ENCODE measurements around the gene ANTXRL.

Gene ANTXRL

DNA sequence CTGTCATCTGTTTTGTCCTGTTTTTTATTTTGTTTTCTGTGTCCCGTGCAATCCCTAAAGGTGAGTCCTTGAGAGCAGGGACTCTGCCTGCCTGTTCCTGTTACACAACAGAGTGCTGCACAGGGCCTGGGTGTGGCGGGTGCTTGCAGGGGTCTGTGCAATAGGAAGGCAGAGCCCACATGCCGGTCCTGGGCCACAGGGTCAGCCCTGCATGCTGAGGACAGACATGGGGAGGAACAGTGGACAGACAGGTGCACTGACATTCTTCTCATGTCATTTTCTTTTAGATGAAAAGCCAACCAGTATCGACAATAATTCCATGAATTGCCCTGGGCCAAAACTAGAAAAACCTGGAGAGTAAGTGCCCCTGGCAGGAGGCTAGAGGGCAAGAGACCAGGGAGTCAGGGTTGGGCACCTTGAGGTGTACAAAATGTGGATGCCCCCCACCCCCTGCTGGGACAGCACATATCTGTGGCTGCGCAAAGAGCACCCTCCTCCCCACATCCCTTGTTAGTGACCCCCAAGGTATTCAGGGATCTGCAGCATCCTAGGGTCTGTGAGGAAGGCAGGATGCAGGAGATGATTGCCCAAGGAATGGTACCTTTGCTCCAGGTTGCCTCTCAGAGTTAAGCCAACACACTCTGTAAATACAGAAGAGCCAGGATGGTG, 19.9 kb downstream of the ANTXRL start:
- Histone ChIP-seq H3K36me3 (ENCODE audit: insufficient read depth, low read length) (no peaks in the 10 kb centered on the region), H3K27ac (ENCODE audit: low read length) (no peak overlapping the region), H3K79me2 (ENCODE audit: insufficient read depth, low read length) (no peaks in the 10 kb centered on the region), H2AFZ (ENCODE audit: low read depth, low read length) (no peak overlapping the region), H4K20me1 (ENCODE audit: insufficient read depth, low read length) (no peaks in the 10 kb centered on the region; the same call in 1 of the 2 replicates), H3K27me3 (ENCODE audit: insufficient read depth, low read length, poor library complexity) (peaks cover 3% of the 10 kb centered on the region), H3K4me1 (ENCODE audit: insufficient read depth, low read length) (no peaks in the 10 kb centered on the region), H3K4me3 (ENCODE audit: low read depth in 1 of 2, low read length in 2 of 2) (no peak overlapping the region), H3K4me2 (ENCODE audit: insufficient read depth, low read length) (no peak overlapping the region), H3K9ac (ENCODE audit: low read depth, low read length) (no peak overlapping the region), H3K9me3 (ENCODE audit: insufficient read depth, low read length, severe bottlenecking) (no peaks in the 10 kb centered on the region)
- ATAC-seq (ENCODE audit: insufficient read depth, low read depth) = no peak
- no peak for TF ChIP-seq EZH2 (IDR thresholded peaks at IDR 0.05; ENCODE audit: borderline replicate concordance, low read depth, low read length, severe bottlenecking)
- TF ChIP-seq, protein P1, sequence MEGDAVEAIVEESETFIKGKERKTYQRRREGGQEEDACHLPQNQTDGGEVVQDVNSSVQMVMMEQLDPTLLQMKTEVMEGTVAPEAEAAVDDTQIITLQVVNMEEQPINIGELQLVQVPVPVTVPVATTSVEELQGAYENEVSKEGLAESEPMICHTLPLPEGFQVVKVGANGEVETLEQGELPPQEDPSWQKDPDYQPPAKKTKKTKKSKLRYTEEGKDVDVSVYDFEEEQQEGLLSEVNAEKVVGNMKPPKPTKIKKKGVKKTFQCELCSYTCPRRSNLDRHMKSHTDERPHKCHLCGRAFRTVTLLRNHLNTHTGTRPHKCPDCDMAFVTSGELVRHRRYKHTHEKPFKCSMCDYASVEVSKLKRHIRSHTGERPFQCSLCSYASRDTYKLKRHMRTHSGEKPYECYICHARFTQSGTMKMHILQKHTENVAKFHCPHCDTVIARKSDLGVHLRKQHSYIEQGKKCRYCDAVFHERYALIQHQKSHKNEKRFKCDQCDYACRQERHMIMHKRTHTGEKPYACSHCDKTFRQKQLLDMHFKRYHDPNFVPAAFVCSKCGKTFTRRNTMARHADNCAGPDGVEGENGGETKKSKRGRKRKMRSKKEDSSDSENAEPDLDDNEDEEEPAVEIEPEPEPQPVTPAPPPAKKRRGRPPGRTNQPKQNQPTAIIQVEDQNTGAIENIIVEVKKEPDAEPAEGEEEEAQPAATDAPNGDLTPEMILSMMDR (IDR thresholded peaks at IDR 0.05; ENCODE audit: borderline replicate concordance, extremely low read depth, low read length, poor library complexity, severe bottlenecking) = no peak
- DNase-seq = no peak

DNA sequence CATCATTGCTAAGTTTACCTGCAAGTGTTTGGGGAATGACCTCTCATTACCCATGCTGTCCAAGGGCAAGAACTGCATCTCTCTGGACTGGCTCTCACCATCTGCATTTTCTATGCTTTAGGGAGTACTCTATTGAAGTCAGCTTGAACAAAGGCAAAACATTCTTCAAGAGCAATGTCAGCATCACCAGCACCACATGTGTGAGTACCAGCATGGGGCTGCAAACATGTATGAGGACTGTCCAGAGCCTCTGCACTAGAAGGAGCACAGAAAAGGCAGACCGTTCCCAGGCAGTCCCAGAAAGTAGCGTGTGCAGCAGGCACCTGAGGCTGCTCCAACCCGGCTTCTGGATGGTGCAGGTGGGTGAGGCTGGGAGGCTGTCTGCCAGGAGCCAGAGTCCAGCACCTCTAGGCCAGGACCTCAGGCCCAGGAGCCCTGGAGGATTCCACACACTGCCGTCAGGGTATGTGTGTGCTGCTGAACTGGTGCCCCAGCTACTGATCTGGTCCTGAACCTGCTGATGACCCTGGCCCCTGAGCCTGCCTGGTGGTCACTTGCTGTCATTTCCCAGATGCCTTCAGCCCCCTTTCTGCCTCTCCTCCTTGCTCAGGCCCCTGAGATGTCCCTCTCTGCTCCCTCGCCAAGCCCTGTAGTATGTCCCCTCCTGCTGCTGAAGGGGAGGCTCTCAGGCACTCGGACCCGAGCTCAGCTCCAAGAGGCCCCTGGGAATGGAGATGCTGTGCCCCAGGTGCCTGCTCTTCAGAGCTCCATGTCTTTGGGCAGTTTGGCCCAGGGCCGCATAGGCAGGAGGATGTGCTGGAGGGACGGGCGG, 20.7 kb downstream of the ANTXRL start:
- Histone ChIP-seq H3K4me3 (ENCODE audit: low read depth in 1 of 2, low read length in 2 of 2) (no peak overlapping the region), H3K27ac (ENCODE audit: low read length) (no peak overlapping the region), H3K36me3 (ENCODE audit: insufficient read depth, low read length) (no peaks in the 10 kb centered on the region), H3K9me3 (ENCODE audit: insufficient read depth, low read length, severe bottlenecking) (no peaks in the 10 kb centered on the region), H3K4me1 (ENCODE audit: insufficient read depth, low read length) (no peaks in the 10 kb centered on the region), H2AFZ (ENCODE audit: low read depth, low read length) (no peak overlapping the region), H3K4me2 (ENCODE audit: insufficient read depth, low read length) (no peak overlapping the region), H3K27me3 (ENCODE audit: insufficient read depth, low read length, poor library complexity) (peaks cover 3% of the 10 kb centered on the region), H4K20me1 (ENCODE audit: insufficient read depth, low read length) (no peaks in the 10 kb centered on the region; the same call in 1 of the 2 replicates), H3K79me2 (ENCODE audit: insufficient read depth, low read length) (no peaks in the 10 kb centered on the region), H3K9ac (ENCODE audit: low read depth, low read length) (no peak overlapping the region)
- no peak for ATAC-seq (ENCODE audit: insufficient read depth, low read depth)
- DNase-seq = no peak
- TF ChIP-seq, protein P1 (IDR thresholded peaks at IDR 0.05; ENCODE audit: borderline replicate concordance, extremely low read depth, low read length, poor library complexity, severe bottlenecking) = no peak
- no peak for TF ChIP-seq EZH2 (IDR thresholded peaks at IDR 0.05; ENCODE audit: borderline replicate concordance, low read depth, low read length, severe bottlenecking)

DNA sequence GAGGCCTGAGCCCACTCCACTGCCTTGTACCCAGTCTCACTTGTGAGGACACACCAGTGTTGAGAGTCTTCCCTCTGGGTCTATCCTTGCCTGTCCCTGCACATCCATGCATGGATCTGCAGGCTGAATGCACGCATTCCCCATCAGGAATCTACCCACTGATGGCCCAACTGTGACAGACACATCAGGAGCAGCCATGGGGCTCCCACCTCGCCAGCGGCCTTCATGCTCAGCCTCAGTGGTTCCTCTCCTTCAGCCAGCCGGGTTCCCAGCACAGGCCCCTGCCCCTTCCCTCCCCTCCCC, 21.3 kb downstream of the ANTXRL start:
- no peak overlapping the region for H3K27ac ChIP-seq (ENCODE audit: low read length)
- H2AFZ ChIP-seq (ENCODE audit: low read depth, low read length) = no peak overlapping the region
- no peak overlapping the region for H3K9ac ChIP-seq (ENCODE audit: low read depth, low read length)
- no peak overlapping the region for H3K4me3 ChIP-seq (ENCODE audit: low read depth in 1 of 2, low read length in 2 of 2)
- H3K79me2 ChIP-seq (ENCODE audit: insufficient read depth, low read length) = no peaks in the 10 kb centered on the region
- no peaks in the 10 kb centered on the region for H3K4me1 ChIP-seq (ENCODE audit: insufficient read depth, low read length)
- ATAC-seq (ENCODE audit: insufficient read depth, low read depth) (no peak), DNase-seq (no peak)
- H4K20me1 ChIP-seq (ENCODE audit: insufficient read depth, low read length) = no peaks in the 10 kb centered on the region; the same call in 1 of the 2 replicates
- no peak overlapping the region for H3K4me2 ChIP-seq (ENCODE audit: insufficient read depth, low read length)
- no peak for TF ChIP-seq EZH2 (IDR thresholded peaks at IDR 0.05; ENCODE audit: borderline replicate concordance, low read depth, low read length, severe bottlenecking)
- TF ChIP-seq, protein P1 (IDR thresholded peaks at IDR 0.05; ENCODE audit: borderline replicate concordance, extremely low read depth, low read length, poor library complexity, severe bottlenecking) = no peak
- peaks cover 3% of the 10 kb centered on the region for H3K27me3 ChIP-seq (ENCODE audit: insufficient read depth, low read length, poor library complexity)
- H3K9me3 ChIP-seq (ENCODE audit: insufficient read depth, low read length, severe bottlenecking) = no peaks in the 10 kb centered on the region
- no peaks in the 10 kb centered on the region for H3K36me3 ChIP-seq (ENCODE audit: insufficient read depth, low read length)
